DOHH2 (cell line): ENCODE measurements around the gene COLEC12.

Experiments
- H3F3A ChIP-seq: fragments of 200-600 bp; sonication (generic), shearing (Covaris generic); 2 replicates; pipeline ENCODE4 v1.6.0; 2016; ENCODE audit warnings: antibody characterized with exemption, mild to moderate bottlenecking; ENCODE audit not compliant: control insufficient read depth, insufficient read depth
- H3K27ac ChIP-seq: fragments of 200-600 bp; sonication (generic); 2 replicates; pipeline ENCODE4 v1.5.1; 2014; ENCODE audit warnings: low read depth, mild to moderate bottlenecking, low read length, moderate library complexity
- H3K27me3 ChIP-seq: fragments of 200-600 bp; sonication (generic); 2 replicates; pipeline ENCODE4 v1.6.1; 2014; ENCODE audit warnings: mild to moderate bottlenecking, low read length, mixed read lengths; ENCODE audit not compliant: control insufficient read depth
- H3K36me3 ChIP-seq: fragments of 200-600 bp; sonication (generic); 2 replicates; pipeline ENCODE4 v1.6.1; 2014; ENCODE audit warnings: mild to moderate bottlenecking, low read length, moderate library complexity, mixed read lengths; ENCODE audit not compliant: control insufficient read depth
- H3K4me1 ChIP-seq: fragments of 200-600 bp; sonication (generic); 2 replicates; pipeline ENCODE4 v1.6.1; 2014; ENCODE audit warnings: mild to moderate bottlenecking, low read length, mixed read lengths; ENCODE audit not compliant: control insufficient read depth
- H3K4me2 ChIP-seq: fragments of 200-600 bp; sonication (generic); 2 replicates; pipeline ENCODE4 v1.6.0; 2014; ENCODE audit warnings: mild to moderate bottlenecking, low read length, moderate library complexity
- H3K4me3 ChIP-seq: fragments of 200-600 bp; sonication (generic); 2 replicates; pipeline ENCODE4 v1.5.1; 2014; ENCODE audit warnings: mild to moderate bottlenecking, low read length, mixed read lengths
- H3K79me2 ChIP-seq: fragments of 200-600 bp; sonication (generic); 2 replicates; pipeline ENCODE4 v1.6.1; 2014; ENCODE audit warnings: mild to moderate bottlenecking, low read length, mixed read lengths; ENCODE audit not compliant: control insufficient read depth
- H3K9me2 ChIP-seq: fragments of 200-600 bp; sonication (generic); replicated peaks from 2 replicates; pipeline ENCODE4 v1.6.1; 2014; ENCODE audit warnings: mild to moderate bottlenecking, low read length, mixed read lengths; ENCODE audit not compliant: control insufficient read depth
- H3K9me3 ChIP-seq: fragments of 200-600 bp; sonication (generic); 2 replicates; pipeline ENCODE4 v1.6.1; 2014; ENCODE audit warnings: antibody characterized with exemption, low read length, mixed read lengths; ENCODE audit not compliant: control insufficient read depth, insufficient read depth
- H4K20me1 ChIP-seq: fragments of 200-600 bp; sonication (generic); 2 replicates; pipeline ENCODE4 v1.6.0; 2014; ENCODE audit warnings: low read depth, mild to moderate bottlenecking, antibody characterized with exemption, low read length, moderate library complexity; ENCODE audit not compliant: control insufficient read depth, insufficient read depth
- CTCF ChIP-seq: fragments of 200-600 bp; sonication (generic); IDR thresholded peaks from one replicate; pipeline ENCODE4 v1.5.1; 2014; ENCODE audit warnings: antibody characterized with exemption, mild to moderate bottlenecking, low read depth, low read length; ENCODE audit not compliant: poor library complexity, severe bottlenecking
- EZH2phosphoT487 ChIP-seq: fragments of 200-600 bp; sonication (generic); IDR thresholded peaks from 2 replicates; pipeline ENCODE4 v1.6.1; 2017; ENCODE audit warnings: borderline replicate concordance, mild to moderate bottlenecking, antibody characterized with exemption, low read length, moderate library complexity, mixed read lengths

Gene COLEC12

GRCh38 chr18:334575-335132 is 165.8 kb downstream of the COLEC12 start:
- Histone ChIP-seq H3K4me3 (no peak overlapping the region), H3K27me3 (no peaks in the 10 kb centered on the region), H3K9me3 (no peaks in the 10 kb centered on the region), H4K20me1 (no peaks in the 10 kb centered on the region), H3K79me2 (no peaks in the 10 kb centered on the region), H3K4me1 (no peaks in the 10 kb centered on the region), H3K36me3 (no peaks in the 10 kb centered on the region), H3K4me2 (no peak overlapping the region), H3F3A (no peaks in the 10 kb centered on the region), H3K9me2 (no peaks in the 10 kb centered on the region), H3K27ac (no peak overlapping the region)
- TF ChIP-seq EZH2phosphoT487, result no peak
- TF ChIP-seq CTCF, result no peak

- H3K4me1 ChIP-seq, result no peaks in the 10 kb centered on the region
- H3K9me2 ChIP-seq, result no peaks in the 10 kb centered on the region
- H3K27me3 ChIP-seq, result no peaks in the 10 kb centered on the region
- no peaks in the 10 kb centered on the region for H3K9me3 ChIP-seq
- no peak for TF ChIP-seq CTCF
- TF ChIP-seq EZH2phosphoT487, result no peak
- H3K27ac ChIP-seq, result no peak overlapping the region
- no peaks in the 10 kb centered on the region for H3K36me3 ChIP-seq
- no peak overlapping the region for H3K4me3 ChIP-seq
- H3F3A ChIP-seq, result no peaks in the 10 kb centered on the region
- H4K20me1 ChIP-seq, result no peaks in the 10 kb centered on the region
- no peak overlapping the region for H3K4me2 ChIP-seq
- no peaks in the 10 kb centered on the region for H3K79me2 ChIP-seq
Observed at GRCh38 chr18:332721-333510, 167.6 kb downstream of the COLEC12 start.

- H3K27me3 ChIP-seq, result no peaks in the 10 kb centered on the region
- H3K79me2 ChIP-seq, result no peaks in the 10 kb centered on the region
- no peaks in the 10 kb centered on the region for H3K4me1 ChIP-seq
- H3F3A ChIP-seq, result no peaks in the 10 kb centered on the region
- H3K36me3 ChIP-seq, result no peaks in the 10 kb centered on the region
- no peak overlapping the region for H3K4me3 ChIP-seq
- no peak overlapping the region for H3K4me2 ChIP-seq
- no peaks in the 10 kb centered on the region for H3K9me3 ChIP-seq
- no peak overlapping the region for H3K27ac ChIP-seq
- no peaks in the 10 kb centered on the region for H3K9me2 ChIP-seq
- H4K20me1 ChIP-seq, result no peaks in the 10 kb centered on the region
- TF ChIP-seq EZH2phosphoT487, result no peak
- TF ChIP-seq CTCF, result no peak
Observed at GRCh38 chr18:332007-332406, 168.5 kb downstream of the COLEC12 start.
